ENCODE results near the gene RHOT2. TPM values are rescaled to one million over a fixed set of nuclear protein-coding genes. Genes with fewer than 3 reads are reported as not detected.

RHOT2 gene
- total RNA-seq, 2 donors from 2014 or later, result 62.0 to 80.4 TPM

DNA sequence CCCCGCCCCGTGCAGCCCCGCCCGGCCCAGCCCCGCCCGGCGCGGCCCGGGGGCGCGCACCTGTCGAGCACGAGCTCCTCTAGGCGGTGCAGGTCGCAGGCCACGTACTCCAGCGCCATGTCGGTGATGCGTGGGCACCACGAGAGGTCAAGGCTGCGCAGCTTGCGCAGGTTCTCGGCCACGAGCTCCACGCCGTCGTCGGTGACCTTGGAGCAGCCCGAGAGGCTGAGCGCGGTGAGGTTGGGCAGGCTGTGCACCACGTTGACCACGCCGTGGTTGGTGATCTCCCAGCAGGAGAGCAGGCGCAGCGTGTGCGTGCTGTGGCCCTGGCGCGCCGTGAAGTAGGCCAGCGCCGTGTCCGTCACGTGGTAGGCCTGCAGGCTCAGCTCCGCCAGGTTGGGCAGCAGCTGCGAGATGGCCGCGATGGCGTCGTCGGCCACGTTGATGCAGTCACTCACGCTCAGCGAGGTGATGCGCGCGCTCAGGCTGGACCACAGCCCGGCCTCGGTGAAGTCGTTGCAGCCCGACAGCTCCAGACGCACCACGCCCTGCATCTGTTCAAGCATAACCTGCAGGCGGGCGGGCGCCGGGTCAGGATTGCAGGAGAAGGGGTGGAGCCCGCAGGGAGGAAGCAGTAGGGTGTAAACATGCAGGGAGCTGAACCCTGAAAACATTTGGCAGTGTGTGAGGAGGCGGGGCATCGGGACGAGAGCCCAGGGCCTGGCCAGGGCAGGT, 27.6 kb downstream of the RHOT2 start:
- Histone ChIP-seq H3K4me3 (peak overlapping the region; percentile 43), H3K27me3 (replicated peaks; ENCODE audit: insufficient read depth) (peaks cover 12% of the 10 kb centered on the region)
- no peak for ATAC-seq (ENCODE audit: insufficient number of reproducible peaks, low FRiP score, low read depth)

DNA sequence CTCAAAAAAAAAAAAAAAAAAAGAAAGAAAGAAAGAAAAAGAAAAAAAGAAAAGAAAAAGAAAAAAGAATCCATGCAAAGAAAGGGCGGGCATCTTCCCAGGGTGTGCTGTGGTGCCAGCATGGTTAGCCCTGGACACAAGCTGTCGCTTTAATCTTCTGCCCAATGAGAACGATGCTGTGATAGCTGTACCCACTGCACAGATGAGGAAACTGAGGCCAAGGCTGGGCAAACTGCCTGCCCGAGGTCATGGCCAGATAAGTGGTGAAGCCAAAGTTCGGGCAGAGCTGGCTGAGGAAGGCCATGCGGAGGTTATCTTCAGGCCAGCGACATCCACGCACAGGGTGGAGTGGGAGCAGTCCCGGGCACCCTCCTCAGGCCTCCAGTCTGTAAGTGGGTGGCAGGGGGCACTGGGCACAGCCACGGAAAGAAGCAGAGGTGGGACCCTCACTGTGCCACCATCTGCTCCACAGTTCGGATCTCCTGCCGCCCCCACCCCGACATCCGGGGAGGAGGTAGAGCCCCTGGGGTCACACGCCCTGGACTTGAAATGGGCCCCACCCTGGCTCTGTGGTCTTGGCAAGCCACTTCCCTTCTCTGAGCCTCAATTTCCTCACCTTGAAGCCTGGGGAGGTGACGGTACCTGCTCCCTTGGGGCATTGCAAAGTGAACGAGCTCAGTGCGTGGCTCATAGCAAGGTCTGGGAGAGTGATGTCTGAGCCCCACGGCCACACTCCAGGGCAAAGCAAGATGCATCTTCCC, 31.2 kb downstream of the RHOT2 start:
- no peak for DNase-seq (ENCODE audit: low spot score)
- peaks cover 4% of the 10 kb centered on the region in 2 donors for H3K4me1 ChIP-seq (ENCODE audit: control insufficient read depth in 1 of 2, low read depth in 2 of 2)
- TF ChIP-seq, protein P1, sequence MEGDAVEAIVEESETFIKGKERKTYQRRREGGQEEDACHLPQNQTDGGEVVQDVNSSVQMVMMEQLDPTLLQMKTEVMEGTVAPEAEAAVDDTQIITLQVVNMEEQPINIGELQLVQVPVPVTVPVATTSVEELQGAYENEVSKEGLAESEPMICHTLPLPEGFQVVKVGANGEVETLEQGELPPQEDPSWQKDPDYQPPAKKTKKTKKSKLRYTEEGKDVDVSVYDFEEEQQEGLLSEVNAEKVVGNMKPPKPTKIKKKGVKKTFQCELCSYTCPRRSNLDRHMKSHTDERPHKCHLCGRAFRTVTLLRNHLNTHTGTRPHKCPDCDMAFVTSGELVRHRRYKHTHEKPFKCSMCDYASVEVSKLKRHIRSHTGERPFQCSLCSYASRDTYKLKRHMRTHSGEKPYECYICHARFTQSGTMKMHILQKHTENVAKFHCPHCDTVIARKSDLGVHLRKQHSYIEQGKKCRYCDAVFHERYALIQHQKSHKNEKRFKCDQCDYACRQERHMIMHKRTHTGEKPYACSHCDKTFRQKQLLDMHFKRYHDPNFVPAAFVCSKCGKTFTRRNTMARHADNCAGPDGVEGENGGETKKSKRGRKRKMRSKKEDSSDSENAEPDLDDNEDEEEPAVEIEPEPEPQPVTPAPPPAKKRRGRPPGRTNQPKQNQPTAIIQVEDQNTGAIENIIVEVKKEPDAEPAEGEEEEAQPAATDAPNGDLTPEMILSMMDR (IDR thresholded peaks at IDR 0.05), result no peak
- no peak for ATAC-seq (ENCODE audit: insufficient number of reproducible peaks, low FRiP score, low read depth)
- H3K4me3 ChIP-seq, result no peak overlapping the region
- H3K27ac ChIP-seq, result no peak overlapping the region
- H3K9me3 ChIP-seq, result no peaks in the 10 kb centered on the region
- no peaks in the 10 kb centered on the region for H3K36me3 ChIP-seq
- peaks cover 22% of the 10 kb centered on the region for H3K27me3 ChIP-seq (replicated peaks; ENCODE audit: insufficient read depth)

More for the DNA sequence above, 27.6 kb downstream of the RHOT2 start:
- DNase-seq (ENCODE audit: low spot score), result no peak
- H3K9me3 ChIP-seq, result no peaks in the 10 kb centered on the region
- H3K27ac ChIP-seq, result no peak overlapping the region
- peaks cover 6 to 10% of the 10 kb centered on the region in 2 donors for H3K4me1 ChIP-seq (ENCODE audit: control insufficient read depth in 1 of 2, low read depth in 2 of 2)
- TF ChIP-seq, protein P1 (IDR thresholded peaks at IDR 0.05), result no peak
- H3K36me3 ChIP-seq, result no peaks in the 10 kb centered on the region

DNA sequence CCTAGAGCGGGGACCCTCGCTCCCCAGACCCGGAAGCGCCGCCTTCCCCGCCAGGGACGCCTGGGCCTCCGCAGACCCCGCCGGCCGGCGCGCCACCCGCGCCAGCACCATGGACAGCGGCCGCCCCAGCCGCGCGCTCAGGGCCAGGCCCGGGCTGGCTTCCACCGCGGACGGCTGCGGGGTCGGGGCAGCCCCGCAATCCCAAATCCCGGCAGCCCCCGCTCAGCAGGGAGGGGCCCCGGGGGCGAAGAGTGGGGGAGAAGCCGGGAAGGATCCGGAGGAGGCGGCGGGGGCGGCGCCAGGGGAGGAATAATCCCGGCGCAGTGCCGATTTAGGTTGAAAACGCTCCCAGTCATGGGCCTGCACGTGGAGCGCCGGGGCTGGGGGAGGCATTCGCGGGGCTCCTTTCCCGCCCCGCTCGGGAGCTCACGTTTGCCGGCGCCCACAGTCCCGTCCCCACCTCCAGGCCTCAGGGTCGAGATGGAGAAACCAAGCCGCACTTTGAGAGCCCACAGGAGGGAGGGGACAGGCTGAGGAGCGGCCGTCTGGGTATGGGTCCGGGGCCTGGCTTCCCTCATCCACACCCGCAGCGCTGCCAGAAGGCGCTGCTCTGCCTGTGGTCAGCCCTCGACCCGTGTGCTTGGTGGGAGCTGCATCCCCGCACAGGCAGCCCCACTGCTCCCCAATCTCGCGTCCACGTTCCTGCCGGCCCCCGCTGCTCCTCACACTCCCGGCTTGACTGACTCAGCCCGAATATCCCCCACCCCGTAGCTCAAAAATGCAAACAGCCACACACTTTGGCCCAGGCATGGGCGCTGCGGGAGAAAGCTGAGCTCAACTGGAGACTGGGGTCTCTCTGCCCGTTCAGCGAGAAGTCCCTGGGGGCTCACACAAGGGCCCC, 33.0 kb downstream of the RHOT2 start:
- Histone ChIP-seq H3K27ac (no peak overlapping the region), H3K4me1 (ENCODE audit: control insufficient read depth in 1 of 2, low read depth in 2 of 2) (no peaks in the 10 kb centered on the region), H3K4me3 (no peak overlapping the region), H3K27me3 (replicated peaks; ENCODE audit: insufficient read depth) (peaks cover 19% of the 10 kb centered on the region), H3K9me3 (no peaks in the 10 kb centered on the region), H3K36me3 (no peaks in the 10 kb centered on the region)
- DNase-seq (ENCODE audit: low spot score) (no peak), ATAC-seq (ENCODE audit: insufficient number of reproducible peaks, low FRiP score, low read depth) (no peak)
- TF ChIP-seq, protein P1 (IDR thresholded peaks at IDR 0.05), result no peak

DNA sequence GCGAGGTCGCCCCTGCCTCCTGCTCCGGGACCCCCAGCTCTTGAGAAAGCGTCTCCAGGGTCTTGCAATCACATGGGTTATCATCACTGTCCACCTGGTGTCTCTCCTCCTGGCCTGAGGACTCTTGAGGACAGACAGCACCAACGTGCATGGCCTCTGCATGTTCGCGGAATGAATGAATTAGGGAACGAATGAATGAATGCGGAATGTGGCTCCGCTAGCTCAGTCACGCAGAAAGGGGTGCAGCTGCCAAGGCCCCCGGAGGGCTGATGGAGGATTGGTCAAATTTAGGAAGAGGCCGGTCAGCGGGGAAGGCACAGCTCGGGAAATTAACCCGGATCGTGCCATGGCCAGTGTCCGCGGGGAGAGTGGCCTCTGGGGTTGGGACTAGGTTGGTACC, 34.4 kb downstream of the RHOT2 start:
- ATAC-seq (ENCODE audit: insufficient number of reproducible peaks, low FRiP score, low read depth) (no peak), DNase-seq (ENCODE audit: low spot score) (no peak)
- H3K27me3 ChIP-seq (replicated peaks; ENCODE audit: insufficient read depth), result peaks cover 23% of the 10 kb centered on the region
- H3K36me3 ChIP-seq, result no peaks in the 10 kb centered on the region
- no peaks in the 10 kb centered on the region for H3K4me1 ChIP-seq (ENCODE audit: control insufficient read depth in 1 of 2, low read depth in 2 of 2)
- H3K27ac ChIP-seq, result no peak overlapping the region
- no peak overlapping the region for H3K4me3 ChIP-seq
- H3K9me3 ChIP-seq, result no peaks in the 10 kb centered on the region
- TF ChIP-seq, protein P1 (IDR thresholded peaks at IDR 0.05), result no peak

Data from thoracic aorta (tissue), 2 donors.